GM12878 (cell line): Measurements from ENCODE around the gene PTK7. TPM values are rescaled to one million over a fixed set of nuclear protein-coding genes. Genes with fewer than 3 reads are reported as not detected.

Experiments used
- ATF2 ChIP-seq: IDR thresholded peaks from 2 replicates; pipeline ENCODE4 v1.6.1; 2012; ENCODE audit warnings: low read length, inconsistent platforms
- BCLAF1 ChIP-seq: fragments of 450-650 bp; IDR thresholded peaks from 2 replicates; pipeline ENCODE4 v1.6.1; 2017; ENCODE audit warnings: antibody characterized with exemption, mild to moderate bottlenecking, moderate library complexity
- CHD1 ChIP-seq: IDR thresholded peaks from 2 replicates; pipeline ENCODE4 v1.6.1; 2012; ENCODE audit warnings: low read depth, low read length, improper control_type of control experiment
- CREB1 ChIP-seq: IDR thresholded peaks from 2 replicates; pipeline ENCODE4 v1.6.1; 2012; ENCODE audit warnings: low read depth, mild to moderate bottlenecking, inconsistent platforms
- CTCF ChIP-seq, 3 experiments: IDR thresholded peaks in 2 of 3; conservative IDR thresholded peaks in 1 of 3; 2 replicates each; pipeline ENCODE4 v1.5.1; 2011; ENCODE audit warnings: low read depth in 3 of 3, low read length in 3 of 3, mild to moderate bottlenecking in 3 of 3, control low read depth in 2 of 3, moderate library complexity in 2 of 3, inconsistent platforms in 1 of 3, mixed read lengths in 1 of 3; ENCODE audit not compliant: control insufficient read depth in 2 of 3, insufficient read depth in 1 of 3; ENCODE audit errors: extremely low read depth in 1 of 3
- DPF2 ChIP-seq: fragments of 450-650 bp; IDR thresholded peaks from 2 replicates; pipeline ENCODE4 v1.6.1; 2017; ENCODE audit warnings: mild to moderate bottlenecking
- EP300 ChIP-seq, 2 experiments: fragments of 150-350 bp in 1 of 2; IDR thresholded peaks; 2 replicates each; pipeline ENCODE4 v1.6.1; 2011 to 2012; ENCODE audit warnings: low read depth in 2 of 2, low read length in 2 of 2, borderline replicate concordance in 1 of 2, improper control_type of control experiment in 1 of 2, inconsistent platforms in 1 of 2; ENCODE audit not compliant: control insufficient read depth in 1 of 2
- HSF1 ChIP-seq: fragments of 150-350 bp; IDR thresholded peaks from 2 replicates; pipeline ENCODE4 v1.6.1; 2014; ENCODE audit warnings: mild to moderate bottlenecking, low read depth, low read length
- IRF3 ChIP-seq: fragments of 450-650 bp; IDR thresholded peaks from 2 replicates; pipeline ENCODE4 v1.6.1; 2014; ENCODE audit warnings: mild to moderate bottlenecking
- NBN ChIP-seq: fragments of 450-650 bp; IDR thresholded peaks from 2 replicates; pipeline ENCODE4 v1.6.1; 2016
- NFYB ChIP-seq: IDR thresholded peaks from 2 replicates; pipeline ENCODE4 v1.6.1; 2011; ENCODE audit warnings: low read depth, mild to moderate bottlenecking, low read length, improper control_type of control experiment, moderate library complexity; ENCODE audit not compliant: insufficient read depth
- RAD21 ChIP-seq: IDR thresholded peaks from 2 replicates; pipeline ENCODE4 v1.6.1; 2011; ENCODE audit warnings: mild to moderate bottlenecking, low read depth, low read length, moderate library complexity; ENCODE audit not compliant: insufficient read depth
- SKIL ChIP-seq: fragments of 450-650 bp; IDR thresholded peaks from 2 replicates; pipeline ENCODE4 v1.6.1; 2017; ENCODE audit warnings: mild to moderate bottlenecking, low read depth, inconsistent platforms; ENCODE audit not compliant: poor library complexity, severe bottlenecking
- SP1 ChIP-seq: IDR thresholded peaks from one replicate; pipeline ENCODE4 v1.6.1; 2011; ENCODE audit warnings: low read depth, low read length
- SPI1 ChIP-seq: IDR thresholded peaks from 2 replicates; pipeline ENCODE4 v1.6.1; 2011; ENCODE audit warnings: low read depth, mild to moderate bottlenecking, low read length, moderate library complexity, borderline replicate concordance; ENCODE audit not compliant: insufficient read depth
- TCF3 ChIP-seq: IDR thresholded peaks from 2 replicates; pipeline ENCODE4 v1.6.1; 2012; ENCODE audit warnings: low read depth, mild to moderate bottlenecking, low read length, borderline replicate concordance; ENCODE audit not compliant: insufficient read depth
- polyA plus RNA-seq, 11 experiments: library from polyadenylated mRNA; depleted of rRNA in 4 of 11; unstranded in 6 of 11; stranded (reverse) in 5 of 11; fragments of >200 nt; fragmentation: Nextera tagmentation in 4 of 11; fragmentation: Illumina TruSeq in 1 of 11; extraction: Ambion mirVana in 4 of 11; extraction: Trizol in 1 of 11; gene quantifications; 1 replicate in 1 of 11; 2 replicates in 10 of 11; pipeline versions ENCODE4 v1.2.1 to v1.2.3, GENCODE V29; 2011 to 2016; ENCODE audit warnings: inconsistent platforms in 2 of 11, missing spikeins in 2 of 11, low read depth in 1 of 11
- total RNA-seq, 4 experiments: library from RNA; depleted of rRNA in 3 of 4; stranded (reverse); fragments of >200 nt in 3 of 4; fragmentation: Illumina TruSeq in 1 of 4; extraction: Trizol in 1 of 4; gene quantifications; 2 replicates each; pipeline versions ENCODE4 v1.2.1 to v1.2.3, GENCODE V29; 2013 to 2021

Gene PTK7
- total and polyA plus RNA-seq, 10 of the 15 experiments (the other 5 are each of a cell fraction or from before 2014, with no cell fraction given) = 0.18 to 14.4 (median 3.3) TPM; not detected in 1

GRCh38 chr6:43170931-43171706 lies 95.0 kb downstream of the PTK7 start, which contains the start of gene SRF (continued):
- TF ChIP-seq HSF1 (no peak; the same call in 1 of the 2 replicates), CHD1 (0 out of 2 replicates have a peak, but pooled peaks have one; percentile 21), CTCF (IDR thresholded peaks at IDR 0.05 in 2 of 3, conservative IDR thresholded peaks at IDR 0.05 in 1 of 3; ENCODE audit: control insufficient read depth in 2 of 3, extremely low read depth in 1 of 3, insufficient read depth in 1 of 3, low read depth in 3 of 3, low read length in 3 of 3) (peak; percentile 53 to 58 (median 57); a peak in 4 of 6 replicates), NBN (peak; percentile 59), TCF3 (peak; percentile 61; the same call in 1 of the 2 replicates), SP1 (peak; percentile 65), DPF2 (peak; percentile 89), SKIL (no peak), NFYB (peak; percentile 87), EP300 (IDR thresholded peaks at IDR 0.05; ENCODE audit: borderline replicate concordance in 1 of 2, control insufficient read depth in 1 of 2, low read depth in 2 of 2, low read length in 2 of 2) (0 out of 4 replicates have a peak, but pooled peaks of 1 of the 2 experiments have one; percentile 40), SPI1 (no peak), ATF2 (no peak), CREB1 (peak; percentile 93), RAD21 (peak; percentile 44), BCLAF1 (peak; percentile 17; the same call in 1 of the 2 replicates), IRF3 (peak; percentile 59)
